ENCODE data around the gene ODF2.
"Not testable (repeated sequence)": the region's sequence is repeated elsewhere in the genome, so short reads cannot be mapped to it uniquely, and the experiment has no call there.

Gene ODF2

GRCh38 chr9:128455849-128456612 lies at the start of gene ODF2:
Gene ODF2 (plus strand): TSS chr9:128456006. CDS start chr9:128456092, 86 bp downstream.
- DNase-seq = peak; percentile 99

DNA sequence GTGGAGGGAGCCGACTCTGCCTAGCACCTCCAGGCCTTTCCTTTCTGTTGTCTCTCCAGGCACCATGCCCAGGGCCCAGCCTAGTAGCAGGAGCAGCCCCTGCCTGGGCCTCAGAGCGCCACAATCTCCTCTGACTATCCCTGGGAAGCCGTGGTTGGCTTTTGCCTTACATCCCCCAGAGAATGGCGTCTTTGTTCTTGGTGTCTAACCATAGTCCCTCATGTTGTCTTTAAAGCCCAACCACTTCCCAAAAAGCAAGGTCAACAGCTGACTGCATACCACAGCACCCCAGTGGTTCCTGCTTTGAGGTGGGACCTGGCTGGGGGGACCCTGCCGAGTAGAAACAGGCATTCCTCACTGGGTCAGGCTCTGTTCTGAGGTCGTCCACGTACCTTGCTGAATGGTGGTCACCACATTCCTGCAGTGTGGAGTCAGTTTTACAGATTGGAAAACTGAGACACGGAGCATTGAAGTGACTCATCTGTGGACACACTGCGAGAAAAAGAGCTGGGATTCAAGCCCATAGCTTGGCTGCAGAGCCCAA lies 48.9 kb upstream of the ODF2 start:
- no peak for DNase-seq

GRCh38 chr9:128408963-128409431 lies 46.8 kb upstream of the ODF2 start:
- no peak for DNase-seq

DNA sequence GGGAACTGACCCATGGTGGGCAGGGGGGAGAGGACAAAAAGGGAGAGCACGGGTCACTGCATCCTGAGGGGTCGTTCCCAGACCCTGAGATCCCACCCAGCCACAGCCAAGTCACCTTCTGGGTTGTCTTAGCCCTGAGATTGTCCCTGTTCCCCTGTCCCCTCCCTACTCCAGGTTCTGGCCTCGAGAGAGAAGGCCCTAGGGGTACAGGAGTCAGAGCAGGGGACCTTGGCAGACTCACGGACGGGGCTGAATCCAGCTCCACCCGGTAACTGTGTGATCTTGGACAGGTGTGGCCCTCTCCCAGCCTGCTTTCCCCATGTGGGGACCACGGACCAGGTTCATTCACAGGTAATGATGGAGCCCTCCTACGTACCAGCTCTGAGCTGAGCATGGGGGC lies 46.4 kb upstream of the ODF2 start:
- no peak for DNase-seq

DNA sequence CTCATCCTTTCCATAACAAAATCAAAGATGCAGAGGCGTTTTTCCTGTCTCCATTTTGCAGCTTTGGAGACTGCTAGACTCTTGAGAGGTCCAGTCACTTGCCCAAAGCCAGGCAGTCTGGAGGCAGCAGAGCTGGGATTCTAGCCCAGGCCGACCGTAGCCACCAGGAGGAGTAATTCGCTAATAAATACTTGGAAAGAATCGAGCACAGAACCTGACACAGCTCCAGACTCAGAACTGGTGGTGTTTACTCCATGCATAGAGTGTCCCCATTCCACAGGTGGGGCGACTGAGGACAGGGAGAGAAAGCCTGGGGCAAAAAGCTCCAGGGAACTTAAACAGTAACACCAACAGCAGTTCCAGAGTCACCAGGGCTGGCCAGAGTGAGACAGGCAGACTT lies 45.8 kb upstream of the ODF2 start:
- no peak for DNase-seq

DNA sequence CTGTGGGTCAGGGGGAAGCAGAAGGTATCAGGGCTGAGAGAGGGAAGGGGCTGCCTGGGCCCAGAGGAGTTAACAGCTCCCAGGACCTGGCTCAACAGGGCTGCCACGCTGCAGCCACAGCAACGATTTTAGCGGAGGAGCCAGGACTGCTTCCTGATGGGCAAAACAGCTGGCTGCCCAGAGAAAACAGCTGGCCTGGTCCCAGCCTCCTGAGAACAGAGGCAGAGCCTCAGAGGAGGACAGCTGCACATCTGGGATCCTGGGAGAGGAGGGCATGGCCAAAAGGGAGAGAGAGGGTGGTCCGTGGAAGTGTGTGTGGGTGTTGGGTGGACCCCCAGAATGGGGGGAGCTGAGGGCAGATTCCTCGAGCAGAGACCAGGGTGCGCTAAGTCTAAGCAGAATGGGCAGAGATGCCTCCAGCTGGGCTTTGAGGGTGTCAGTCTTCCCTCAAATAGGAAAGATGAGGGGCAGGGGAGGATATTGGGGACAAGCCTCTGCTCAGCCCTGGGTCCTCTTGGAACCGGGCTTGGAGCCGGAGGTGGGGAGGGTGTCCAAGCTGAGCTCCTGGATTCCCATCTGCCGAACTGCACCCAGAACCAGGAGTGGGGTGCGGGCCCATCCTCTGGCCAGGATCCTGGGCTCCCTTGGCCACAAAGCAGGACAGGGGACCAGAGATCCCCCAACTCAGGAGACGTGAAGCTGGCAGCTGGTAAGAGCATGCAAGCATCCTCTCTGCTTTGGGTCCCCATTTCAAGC lies 44.3 kb upstream of the ODF2 start:
- DNase-seq = no peak

- DNase-seq = peak; percentile 46
Measured at GRCh38 chr9:128412120-128412790, 43.6 kb upstream of the ODF2 start.

DNA sequence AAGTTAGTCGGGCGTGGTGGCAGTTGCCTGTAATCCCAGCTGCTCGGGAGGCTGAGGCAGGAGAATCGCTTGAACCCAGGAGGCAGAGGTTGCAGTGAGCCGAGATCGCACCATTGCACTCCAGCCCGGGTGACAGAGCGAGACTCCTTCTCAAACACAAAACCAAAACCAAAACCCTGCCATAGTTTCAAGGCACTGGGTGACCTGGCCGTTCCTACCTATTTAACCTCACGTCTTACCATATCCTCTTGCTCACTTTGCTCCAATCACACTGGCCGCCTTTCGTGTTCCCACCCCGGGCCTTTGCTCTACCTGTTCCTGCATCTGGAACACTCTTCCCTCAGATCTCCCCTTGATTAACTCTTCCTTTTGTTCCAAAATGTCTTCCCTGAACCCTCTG lies 42.1 kb upstream of the ODF2 start:
- not testable (repeated sequence) for DNase-seq

- no peak for DNase-seq
Measured at GRCh38 chr9:128414461-128414860, 41.3 kb upstream of the ODF2 start.

GRCh38 chr9:128415281-128415680 lies 40.5 kb upstream of the ODF2 start:
- DNase-seq = no peak

- DNase-seq = no peak
Measured at GRCh38 chr9:128416014-128416413, 39.8 kb upstream of the ODF2 start.

DNA sequence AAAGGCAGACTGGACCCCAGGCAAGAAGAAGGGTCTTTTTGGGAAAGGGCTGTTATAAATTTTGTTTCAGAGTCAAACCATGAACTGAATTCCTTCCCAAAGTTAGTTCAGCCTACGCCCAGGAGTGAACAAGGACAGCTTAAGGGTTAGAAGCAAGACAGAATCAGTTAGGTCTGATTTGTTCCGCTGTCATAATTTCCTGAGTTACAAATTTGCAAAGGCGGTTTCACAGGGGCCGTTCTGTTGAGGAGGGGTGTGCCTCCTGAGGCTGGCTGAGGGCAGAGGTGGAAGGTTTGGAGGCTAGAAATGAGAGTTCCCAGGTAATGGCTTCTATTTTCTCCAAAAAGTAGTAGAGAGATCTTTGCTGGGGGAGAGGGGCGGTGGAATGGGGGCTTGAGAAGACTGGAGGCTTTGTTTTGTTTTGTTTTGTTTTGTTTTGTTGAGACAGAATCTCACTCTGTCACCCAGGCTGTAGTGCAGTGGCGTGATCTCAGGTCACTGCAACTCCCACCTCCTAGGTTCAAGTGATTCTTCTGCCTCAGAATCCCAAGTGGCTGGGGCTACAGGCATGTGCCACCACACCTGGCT lies 39.3 kb upstream of the ODF2 start:
- no peak for DNase-seq

DNA sequence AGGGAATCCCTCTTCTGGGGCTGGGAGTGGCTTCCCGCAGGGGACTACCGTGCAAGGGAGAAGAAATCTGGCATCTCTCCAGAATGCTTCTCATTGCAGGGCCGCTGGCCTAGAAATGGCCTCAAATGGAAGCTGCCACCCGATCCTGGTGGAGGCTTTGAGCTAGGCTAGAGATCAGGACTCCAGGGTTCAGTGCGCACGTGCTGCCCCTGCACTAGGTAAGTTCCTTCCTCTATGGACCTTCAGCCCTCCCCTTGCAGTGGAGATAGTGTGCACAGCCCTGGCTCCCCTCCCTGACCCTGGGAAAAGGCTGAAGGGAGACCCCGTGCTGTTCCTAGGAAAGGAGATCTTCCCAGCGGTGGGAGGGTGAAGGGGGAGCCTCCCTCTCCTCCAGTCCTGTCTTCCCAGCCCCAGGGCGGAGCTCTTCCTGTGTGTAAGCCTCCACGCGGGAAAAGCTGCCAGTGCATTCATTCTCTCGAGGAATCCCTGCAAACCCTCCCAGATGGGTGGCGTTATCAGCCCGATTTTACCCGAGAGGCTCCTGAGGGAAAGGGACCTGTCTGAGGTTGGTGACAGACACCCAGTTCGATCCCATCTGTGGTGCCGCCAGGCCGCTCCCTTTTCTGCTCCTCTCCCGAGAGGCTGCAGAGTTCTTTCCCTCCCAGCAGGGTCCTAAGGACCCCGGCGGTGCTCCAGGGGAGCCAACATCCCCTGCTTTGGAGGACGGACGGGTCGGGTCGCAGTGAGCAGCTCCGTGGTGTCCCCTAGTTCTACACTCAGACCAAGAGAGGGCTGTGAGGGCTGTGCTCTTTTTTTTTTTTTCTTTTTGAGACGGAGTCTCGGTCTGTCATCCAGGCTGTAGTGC lies 36.5 kb upstream of the ODF2 start:
- no peak for DNase-seq

GRCh38 chr9:128420060-128420650 lies 35.7 kb upstream of the ODF2 start:
- DNase-seq = peak; percentile 53

DNA sequence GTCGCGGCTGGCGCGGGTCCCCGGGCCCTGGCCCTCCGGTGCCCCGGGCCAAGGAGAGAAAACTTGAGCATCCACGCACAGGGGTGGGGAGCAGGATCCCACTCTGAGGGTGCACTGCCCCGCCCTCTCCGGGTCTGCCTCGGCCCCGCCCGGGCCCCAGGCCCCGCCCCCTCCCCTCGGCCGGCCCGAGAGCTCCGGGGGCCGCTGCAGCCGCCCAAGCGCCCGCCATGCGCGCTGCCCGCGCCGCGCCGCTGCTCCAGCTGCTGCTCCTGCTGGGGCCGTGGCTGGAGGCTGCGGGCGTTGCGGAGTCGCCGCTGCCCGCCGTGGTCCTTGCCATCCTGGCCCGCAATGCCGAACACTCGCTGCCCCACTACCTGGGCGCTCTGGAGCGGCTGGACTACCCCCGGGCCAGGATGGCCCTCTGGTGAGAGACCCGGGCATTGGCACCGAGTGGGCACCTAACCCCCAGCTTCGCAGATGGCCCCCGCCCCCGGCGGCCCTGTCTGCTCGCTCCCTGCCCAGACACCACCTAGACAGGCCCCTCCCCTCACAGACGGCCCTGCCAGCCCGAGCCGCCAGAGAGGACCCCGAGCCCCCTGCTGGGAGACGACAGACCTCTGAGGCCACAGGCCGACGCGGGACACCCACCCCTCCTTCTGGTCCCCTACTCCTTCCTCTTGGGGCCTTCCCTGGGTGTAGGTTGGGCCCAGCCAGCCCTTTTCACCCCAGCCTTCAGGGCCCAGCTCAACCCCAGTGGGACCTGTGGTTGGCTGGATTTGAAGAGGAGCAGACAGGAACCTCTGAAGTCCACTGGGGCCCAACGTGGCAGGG lies 34.9 kb upstream of the ODF2 start, which contains the start of gene CERCAM:
TSS of gene CERCAM (plus strand) at position 207 of the 831 bp plus-strand sequence. CDS start at position 228, 21 bp downstream.
- DNase-seq = peak; percentile 20

DNA sequence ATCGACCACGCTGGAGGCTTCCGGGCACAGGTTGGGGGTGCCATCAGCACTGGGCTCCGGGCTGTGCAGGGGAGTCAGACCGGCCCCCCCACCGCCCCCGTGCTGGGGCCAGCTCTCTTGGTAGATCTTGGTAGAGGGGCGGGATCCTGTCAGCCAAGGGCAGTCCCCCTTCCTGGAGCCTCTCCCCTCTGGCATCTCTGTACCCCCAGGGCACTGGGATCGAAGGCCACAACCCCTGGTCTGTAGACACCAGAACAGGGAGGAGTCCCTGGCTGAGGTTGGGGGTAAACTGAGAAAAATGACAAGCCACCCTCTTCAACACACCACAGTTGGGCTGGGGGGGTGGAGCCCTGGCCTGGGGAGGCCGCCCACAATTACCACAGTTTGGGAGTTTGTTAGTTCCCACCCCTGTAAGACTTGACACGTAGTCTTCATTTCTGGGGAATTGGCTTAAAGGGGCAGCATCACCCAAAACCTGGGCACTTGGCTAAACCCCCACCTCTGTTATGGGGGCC lies 34.3 kb upstream of the ODF2 start:
- DNase-seq = no peak

- not testable (repeated sequence) for DNase-seq
Measured at GRCh38 chr9:128422022-128422782, 33.6 kb upstream of the ODF2 start.

DNA sequence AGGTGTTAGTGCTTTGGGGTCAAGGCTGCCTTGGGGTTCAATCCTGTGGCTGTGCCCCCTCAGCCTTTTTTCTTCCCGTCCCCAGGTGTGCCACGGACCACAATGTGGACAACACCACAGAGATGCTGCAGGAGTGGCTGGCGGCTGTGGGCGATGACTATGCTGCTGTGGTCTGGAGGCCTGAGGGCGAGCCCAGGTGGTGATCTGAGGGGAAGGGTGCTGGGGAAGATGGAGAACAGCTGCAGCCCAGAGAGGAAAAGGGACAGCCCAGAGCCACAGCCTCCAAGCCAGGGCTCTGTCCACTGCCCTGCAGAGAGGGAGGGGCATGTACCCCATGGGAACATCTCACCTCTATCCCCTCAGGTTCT lies 33.0 kb upstream of the ODF2 start:
- DNase-seq = no peak

DNA sequence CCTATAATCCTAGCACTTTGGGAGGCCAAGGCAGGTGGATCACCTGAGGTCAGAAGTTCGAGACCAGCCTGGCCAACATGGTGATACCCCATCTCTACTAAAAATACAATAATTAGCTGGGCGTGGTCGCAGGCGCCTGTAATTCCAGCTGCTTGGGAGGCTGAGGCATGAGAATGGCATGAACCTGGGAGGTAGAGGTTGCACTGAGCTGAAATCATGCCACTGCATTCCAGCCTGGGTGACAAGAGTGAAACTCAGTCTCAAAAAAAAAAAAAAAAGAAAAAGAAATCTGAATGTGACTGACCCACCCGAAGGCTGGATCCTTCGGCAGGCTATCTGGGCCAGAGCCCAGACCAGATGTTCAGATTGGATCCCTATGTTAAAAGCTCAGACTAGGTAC lies 32.5 kb upstream of the ODF2 start:
- DNase-seq = not testable (repeated sequence)
